HCT116 (cell line): ENCODE data around the gene NLRC4. TPM values are rescaled to one million over a fixed set of nuclear protein-coding genes. Genes with fewer than 3 reads are reported as not detected.

ENCODE experiments used
- ATAC-seq: fragments of 200-7000 bp; cut with Tn5 transposase; 2 replicates; pipeline ENCODE4 v1.9.1; 2020; ENCODE audit warnings: mild to moderate bottlenecking, moderate library complexity
- BruUV-seq: library from RNA; stranded (reverse); fragments of 400-500 nt; replicated peaks from 2 replicates; lab custom pipeline; 2021; lab: Mats Ljungman, UMichigan
- CTCF ChIA-PET: fragments of 300-600 bp; sonication (Branson Sonifier 250); formaldehyde crosslinking; loops from one replicate; lab custom pipeline; 2021; ENCODE audit warnings: antibody characterized with exemption; lab: Charles Lee
- POLR2A ChIA-PET: fragments of 300-600, 350-600 bp; sonication (Branson Sonifier 250); formaldehyde crosslinking; loops from one replicate; lab custom pipeline; 2021; ENCODE audit warnings: antibody characterized with exemption; lab: Charles Lee
- RAD21 ChIA-PET, 2 experiments: fragments of 300-600 bp; sonication (Branson Sonifier 250); formaldehyde crosslinking; loops; one replicate each; lab custom pipeline; 2023; ENCODE audit warnings: low total read pairs in 2 of 2; ENCODE audit not compliant: uncharacterized antibody in 2 of 2, unreplicated experiment in 2 of 2, low non-redundant PET in 1 of 2; lab: Charles Lee
- DNase-seq: peaks from one replicate; pipeline ENCODE4 v3.0.0-alpha.2; 2010; ENCODE audit warnings: low read depth, low spot score
- H2AFZ ChIP-seq: fragments of 200-600 bp; shearing (Covaris generic), sonication (generic); 2 replicates; pipeline ENCODE4 v1.6.1; 2017; ENCODE audit warnings: low read depth, mixed run types, mixed read lengths, antibody characterized with exemption, low read length; ENCODE audit not compliant: poor library complexity, severe bottlenecking
- H3K27ac ChIP-seq: 2 replicates; pipeline ENCODE4 v1.5.1; 2012; ENCODE audit warnings: low read depth, low read length
- H3K27me3 ChIP-seq: fragments of 200-600 bp; sonication (generic); 2 replicates; pipeline ENCODE4 v1.6.1; 2016; ENCODE audit warnings: mixed run types, low read length, mixed read lengths; ENCODE audit not compliant: insufficient read depth
- H3K36me3 ChIP-seq, 2 experiments: fragments of 200-500 bp in 1 of 2; fragments of 200-600 bp in 1 of 2; sonication (Bioruptor generic) in 1 of 2; sonication (generic) in 1 of 2; 2 replicates each; pipeline versions ENCODE4 v1.5.1 to v1.6.1; 2014 to 2016; ENCODE audit warnings: low read length in 2 of 2, inconsistent platforms in 1 of 2, mixed read lengths in 1 of 2, mixed run types in 1 of 2; ENCODE audit not compliant: insufficient read depth in 2 of 2, control insufficient read depth in 1 of 2
- H3K4me1 ChIP-seq, 2 experiments: fragments of 200-600 bp in 1 of 2; sonication (generic) in 1 of 2; 2 replicates each; pipeline versions ENCODE4 v1.5.1 to v1.6.1; 2012 to 2017; ENCODE audit warnings: low read length in 2 of 2, inconsistent platforms in 1 of 2, mild to moderate bottlenecking in 1 of 2, mixed read lengths in 1 of 2, mixed run types in 1 of 2, moderate library complexity in 1 of 2; ENCODE audit not compliant: insufficient read depth in 2 of 2, control insufficient read depth in 1 of 2
- H3K4me2 ChIP-seq: fragments of 200-600 bp; sonication (generic); 2 replicates; pipeline ENCODE4 v1.6.1; 2017; ENCODE audit warnings: mixed run types, low read length, mixed read lengths
- H3K4me3 ChIP-seq, 2 experiments: fragments of 200-600 bp in 1 of 2; sonication (generic) in 1 of 2; replicated peaks in 1 of 2; 2 replicates each; pipeline ENCODE4 v1.5.1; 2011 to 2016; ENCODE audit warnings: low read length in 2 of 2, control low read depth in 1 of 2, low read depth in 1 of 2, mild to moderate bottlenecking in 1 of 2, mixed read lengths in 1 of 2, mixed run types in 1 of 2
- H3K79me2 ChIP-seq: fragments of 200-600 bp; sonication (generic); 2 replicates; pipeline ENCODE4 v1.6.1; 2017; ENCODE audit warnings: mild to moderate bottlenecking, mixed run types, low read length, moderate library complexity, mixed read lengths; ENCODE audit not compliant: insufficient read depth
- H3K9ac ChIP-seq: fragments of 200-600 bp; sonication (generic); 2 replicates; pipeline ENCODE4 v1.6.1; 2016; ENCODE audit warnings: low read length, mixed read lengths
- H3K9me2 ChIP-seq: fragments of 200-600 bp; sonication (generic), shearing (Covaris generic); 2 replicates; pipeline ENCODE4 v1.6.1; 2017; ENCODE audit warnings: mixed run types, mild to moderate bottlenecking, moderate library complexity; ENCODE audit not compliant: insufficient read depth
- H3K9me3 ChIP-seq, 2 experiments: fragments of 200-500 bp in 1 of 2; fragments of 200-600 bp in 1 of 2; sonication (Bioruptor generic) in 1 of 2; sonication (generic) in 1 of 2; 2 replicates each; pipeline ENCODE4 v1.6.1; 2014 to 2017; ENCODE audit warnings: low read length in 2 of 2, mixed read lengths in 2 of 2, inconsistent platforms in 1 of 2, low read depth in 1 of 2, mild to moderate bottlenecking in 1 of 2, mixed run types in 1 of 2, moderate library complexity in 1 of 2; ENCODE audit not compliant: control insufficient read depth in 1 of 2, insufficient read depth in 1 of 2
- H4K20me1 ChIP-seq: fragments of 200-600 bp; sonication (generic), shearing (Covaris generic); 2 replicates; pipeline ENCODE4 v1.6.1; 2017; ENCODE audit warnings: mixed run types, mild to moderate bottlenecking, moderate library complexity; ENCODE audit not compliant: insufficient read depth
- CBX3 ChIP-seq: IDR thresholded peaks from 2 replicates; pipeline ENCODE4 v1.6.1; 2012; ENCODE audit warnings: low read depth
- CEBPB ChIP-seq: IDR thresholded peaks from 2 replicates; pipeline ENCODE4 v1.6.1; 2012; ENCODE audit warnings: low read depth
- EGR1 ChIP-seq: IDR thresholded peaks from 2 replicates; pipeline ENCODE4 v1.6.1; 2012; ENCODE audit warnings: low read depth
- ELF1 ChIP-seq: IDR thresholded peaks from 2 replicates; pipeline ENCODE4 v1.6.1; 2012; ENCODE audit warnings: low read depth, borderline replicate concordance
- EZH2 ChIP-seq: fragments of 200-600 bp; sonication (generic); IDR thresholded peaks from 2 replicates; pipeline ENCODE4 v1.6.1; 2017; ENCODE audit warnings: antibody characterized with exemption, mixed run types
- EZH2phosphoT487 ChIP-seq: fragments of 200-600 bp; IDR thresholded peaks from 2 replicates; pipeline ENCODE4 v1.6.1; 2018; ENCODE audit warnings: antibody characterized with exemption, borderline replicate concordance
- JUND ChIP-seq: IDR thresholded peaks from 2 replicates; pipeline ENCODE4 v1.6.1; 2012
- POLR2A ChIP-seq: IDR thresholded peaks from 2 replicates; pipeline ENCODE4 v1.7.0; 2011; ENCODE audit warnings: borderline replicate concordance; ENCODE audit not compliant: insufficient read depth, insufficient read length; ENCODE audit errors: extremely low read depth
- POLR2AphosphoS5 ChIP-seq: IDR thresholded peaks from 2 replicates; pipeline ENCODE4 v1.6.1; 2011; ENCODE audit warnings: mild to moderate bottlenecking, low read depth, low read length, moderate library complexity
- SIN3A ChIP-seq: IDR thresholded peaks from 2 replicates; pipeline ENCODE4 v1.6.1; 2012; ENCODE audit warnings: low read depth
- SP1 ChIP-seq: IDR thresholded peaks from 2 replicates; pipeline ENCODE4 v1.6.1; 2012; ENCODE audit warnings: low read depth
- SRF ChIP-seq: IDR thresholded peaks from 2 replicates; pipeline ENCODE4 v1.6.1; 2012; ENCODE audit warnings: low read depth
- TCF7L2 ChIP-seq: IDR thresholded peaks from 2 replicates; pipeline ENCODE4 v1.7.0; 2011; ENCODE audit warnings: borderline replicate concordance, inconsistent platforms; ENCODE audit not compliant: insufficient read depth, insufficient read length; ENCODE audit errors: extremely low read depth
- intact Hi-C: fragments of 100-400 bp; cut with micrococcal nuclease; formaldehyde crosslinking; loops from 2 replicates; pipeline ENCODE4 v1.10.0; 2022
- total RNA-seq: library from RNA; stranded (reverse); gene quantifications from one replicate; pipeline ENCODE4 v1.2.1, GENCODE V29; 2021; ENCODE audit not compliant: unreplicated experiment
- TF ChIP-seq, protein P1 (sequence below), 3 experiments: fragments of 200-600 bp in 1 of 3; sonication (generic) in 1 of 3; IDR thresholded peaks in 2 of 3; conservative IDR thresholded peaks in 1 of 3; 2 replicates each; pipeline ENCODE4 v1.5.1; 2012 to 2017; ENCODE audit warnings: low read depth in 2 of 3, low read length in 2 of 3, antibody characterized with exemption in 1 of 3, borderline replicate concordance in 1 of 3, control low read depth in 1 of 3, mild to moderate bottlenecking in 1 of 3, mixed read lengths in 1 of 3, mixed run types in 1 of 3, moderate library complexity in 1 of 3; ENCODE audit not compliant: insufficient read depth in 1 of 3
- TF ChIP-seq, protein P2 (sequence below): IDR thresholded peaks from 2 replicates; pipeline ENCODE4 v1.6.1; 2012
- TF ChIP-seq, protein P3 (sequence below): IDR thresholded peaks from 2 replicates; pipeline ENCODE4 v1.6.1; 2011; ENCODE audit warnings: mild to moderate bottlenecking, low read length, moderate library complexity; ENCODE audit not compliant: insufficient replicate concordance; ENCODE audit errors: extremely low read depth
- TF ChIP-seq, protein P4 (sequence below): IDR thresholded peaks from 2 replicates; pipeline ENCODE4 v1.6.1; 2012

The NLRC4 gene
- total RNA-seq, 1 experiment from 2014 or later, result not detected

DNA sequence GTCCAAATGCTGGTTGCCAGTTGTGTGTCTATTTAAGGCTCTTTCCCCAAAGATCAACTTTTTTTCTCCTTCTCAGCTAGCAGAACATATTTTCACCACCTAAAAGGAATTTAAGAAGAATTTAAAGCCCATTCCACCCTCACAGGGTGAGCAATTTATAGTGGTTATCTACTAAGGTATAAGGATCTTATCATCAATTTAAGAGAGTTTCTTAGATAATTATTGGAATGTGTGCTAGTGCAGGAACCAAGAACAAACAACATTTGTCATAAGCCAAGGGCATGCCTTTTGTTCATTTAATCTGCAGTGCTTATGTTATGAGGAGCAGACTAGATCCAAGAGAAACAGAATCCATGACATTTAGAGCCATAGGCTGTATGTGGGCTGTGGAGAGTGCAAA, 37.2 kb downstream of the NLRC4 start:
- Histone ChIP-seq H3K79me2 (no peaks in the 10 kb centered on the region), H3K4me2 (no peak overlapping the region), H4K20me1 (no peaks in the 10 kb centered on the region), H3K27me3 (no peaks in the 10 kb centered on the region), H3K9ac (no peak overlapping the region), H3K27ac (no peak overlapping the region), H3K4me3 (no peak overlapping the region), H3K4me1 (peaks cover 0 to 6% of the 10 kb centered on the region in 2 experiments; a peak in 1 of 4 replicates), H3K9me3 (no peaks in the 10 kb centered on the region), H3K9me2 (no peaks in the 10 kb centered on the region), H2AFZ (no peak overlapping the region), H3K36me3 (peaks cover under 1 to 1% of the 10 kb centered on the region in 2 experiments; a peak in 1 of 4 replicates)
- ChIA-PET CTCF (no interaction called here), RAD21 (no interaction called here), POLR2A (no interaction called here)
- ATAC-seq (no peak), DNase-seq (no peak)
- intact Hi-C loops, result no loop called here
- no peak for TF ChIP-seq JUND
- TF ChIP-seq, protein P1, sequence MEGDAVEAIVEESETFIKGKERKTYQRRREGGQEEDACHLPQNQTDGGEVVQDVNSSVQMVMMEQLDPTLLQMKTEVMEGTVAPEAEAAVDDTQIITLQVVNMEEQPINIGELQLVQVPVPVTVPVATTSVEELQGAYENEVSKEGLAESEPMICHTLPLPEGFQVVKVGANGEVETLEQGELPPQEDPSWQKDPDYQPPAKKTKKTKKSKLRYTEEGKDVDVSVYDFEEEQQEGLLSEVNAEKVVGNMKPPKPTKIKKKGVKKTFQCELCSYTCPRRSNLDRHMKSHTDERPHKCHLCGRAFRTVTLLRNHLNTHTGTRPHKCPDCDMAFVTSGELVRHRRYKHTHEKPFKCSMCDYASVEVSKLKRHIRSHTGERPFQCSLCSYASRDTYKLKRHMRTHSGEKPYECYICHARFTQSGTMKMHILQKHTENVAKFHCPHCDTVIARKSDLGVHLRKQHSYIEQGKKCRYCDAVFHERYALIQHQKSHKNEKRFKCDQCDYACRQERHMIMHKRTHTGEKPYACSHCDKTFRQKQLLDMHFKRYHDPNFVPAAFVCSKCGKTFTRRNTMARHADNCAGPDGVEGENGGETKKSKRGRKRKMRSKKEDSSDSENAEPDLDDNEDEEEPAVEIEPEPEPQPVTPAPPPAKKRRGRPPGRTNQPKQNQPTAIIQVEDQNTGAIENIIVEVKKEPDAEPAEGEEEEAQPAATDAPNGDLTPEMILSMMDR (IDR thresholded peaks at IDR 0.05 in 2 of 3, conservative IDR thresholded peaks at IDR 0.05 in 1 of 3; ENCODE audit: borderline replicate concordance in 1 of 3, insufficient read depth in 1 of 3, low read depth in 2 of 3, low read length in 2 of 3), result no peak
- TF ChIP-seq, protein P2, sequence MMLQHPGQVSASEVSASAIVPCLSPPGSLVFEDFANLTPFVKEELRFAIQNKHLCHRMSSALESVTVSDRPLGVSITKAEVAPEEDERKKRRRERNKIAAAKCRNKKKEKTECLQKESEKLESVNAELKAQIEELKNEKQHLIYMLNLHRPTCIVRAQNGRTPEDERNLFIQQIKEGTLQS, result no peak
- TF ChIP-seq EZH2, result no peak
- TF ChIP-seq, protein P3, sequence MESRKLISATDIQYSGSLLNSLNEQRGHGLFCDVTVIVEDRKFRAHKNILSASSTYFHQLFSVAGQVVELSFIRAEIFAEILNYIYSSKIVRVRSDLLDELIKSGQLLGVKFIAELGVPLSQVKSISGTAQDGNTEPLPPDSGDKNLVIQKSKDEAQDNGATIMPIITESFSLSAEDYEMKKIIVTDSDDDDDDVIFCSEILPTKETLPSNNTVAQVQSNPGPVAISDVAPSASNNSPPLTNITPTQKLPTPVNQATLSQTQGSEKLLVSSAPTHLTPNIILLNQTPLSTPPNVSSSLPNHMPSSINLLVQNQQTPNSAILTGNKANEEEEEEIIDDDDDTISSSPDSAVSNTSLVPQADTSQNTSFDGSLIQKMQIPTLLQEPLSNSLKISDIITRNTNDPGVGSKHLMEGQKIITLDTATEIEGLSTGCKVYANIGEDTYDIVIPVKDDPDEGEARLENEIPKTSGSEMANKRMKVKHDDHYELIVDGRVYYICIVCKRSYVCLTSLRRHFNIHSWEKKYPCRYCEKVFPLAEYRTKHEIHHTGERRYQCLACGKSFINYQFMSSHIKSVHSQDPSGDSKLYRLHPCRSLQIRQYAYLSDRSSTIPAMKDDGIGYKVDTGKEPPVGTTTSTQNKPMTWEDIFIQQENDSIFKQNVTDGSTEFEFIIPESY, result no peak
- no peak for TF ChIP-seq ELF1
- TF ChIP-seq TCF7L2, result no peak
- no peak for TF ChIP-seq SRF
- TF ChIP-seq SP1, result no peak
- no peak for TF ChIP-seq CBX3
- no peak for TF ChIP-seq CEBPB
- no peak for TF ChIP-seq SIN3A
- no peak for TF ChIP-seq EZH2phosphoT487
- TF ChIP-seq POLR2AphosphoS5, result no peak
- no peak for TF ChIP-seq POLR2A
- TF ChIP-seq, protein P4, sequence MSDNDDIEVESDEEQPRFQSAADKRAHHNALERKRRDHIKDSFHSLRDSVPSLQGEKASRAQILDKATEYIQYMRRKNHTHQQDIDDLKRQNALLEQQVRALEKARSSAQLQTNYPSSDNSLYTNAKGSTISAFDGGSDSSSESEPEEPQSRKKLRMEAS, result no peak
- TF ChIP-seq EGR1, result no peak
- no TSS peak for BruUV-seq
